HG02623 (cell line): ENCODE results near the gene CDK5.
"Not testable (repeated sequence)": the region's sequence is repeated elsewhere in the genome, so short reads cannot be mapped to it uniquely, and the experiment has no call there.

Source experiments
- ATAC-seq: cut with Tn5 transposase; IDR thresholded peaks from one replicate; pipeline ENCODE4 v1.9.1; 2021; ENCODE audit warnings: moderate library complexity; ENCODE audit not compliant: unreplicated experiment

Gene CDK5

DNA sequence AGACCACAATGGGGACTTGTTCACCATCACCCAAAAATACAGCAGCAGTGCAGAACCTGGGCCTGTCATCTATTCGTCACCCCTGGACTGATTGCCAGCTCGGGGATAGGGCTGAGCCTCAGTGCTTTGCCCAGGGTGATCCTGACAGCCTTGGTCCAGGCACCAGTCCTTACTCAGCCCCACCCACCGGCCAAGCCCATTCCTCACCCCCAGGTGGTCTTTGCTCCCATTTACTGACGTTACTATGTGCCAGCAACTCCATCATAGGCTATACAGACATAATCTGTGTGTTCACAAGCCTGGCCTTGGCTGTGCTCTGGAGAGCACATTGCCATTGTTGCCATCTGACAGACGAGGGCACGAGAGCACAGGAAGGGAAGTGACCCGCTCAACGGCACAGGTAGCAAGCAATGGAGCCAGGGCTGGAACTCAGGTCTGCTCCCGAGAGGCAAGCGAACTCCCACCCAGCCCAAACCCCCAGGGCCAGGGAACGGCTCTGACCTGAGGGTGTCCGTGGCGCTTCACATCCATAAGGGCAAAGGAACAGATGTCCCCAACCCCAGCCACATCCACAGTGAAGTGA is 40.2 kb downstream of the CDK5 start:
- ATAC-seq: no peak

DNA sequence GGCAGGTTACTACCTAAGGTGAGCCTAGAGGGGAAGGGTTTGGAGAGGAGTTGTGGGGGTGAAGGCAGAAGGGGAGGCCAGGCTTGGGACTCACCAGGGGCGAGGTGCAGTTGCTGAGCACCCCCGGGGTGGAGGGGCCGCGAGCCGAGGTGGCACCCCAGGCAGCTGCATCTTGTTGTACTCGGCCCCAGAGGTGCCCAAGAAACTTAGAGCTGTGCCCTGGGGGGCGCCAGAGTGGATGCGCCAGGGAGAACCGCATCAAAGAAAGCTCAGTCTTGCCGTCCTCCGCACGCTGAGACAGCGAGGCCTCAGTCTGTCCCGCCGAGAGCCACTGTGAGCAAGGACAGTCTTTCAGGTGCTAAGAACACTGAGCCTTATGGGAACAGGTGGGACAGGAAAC is 40.8 kb downstream of the CDK5 start:
- ATAC-seq: no peak

- no peak for ATAC-seq
These were observed 41.2 kb downstream of the CDK5 start for GRCh38 chr7:151016505-151016904.

DNA sequence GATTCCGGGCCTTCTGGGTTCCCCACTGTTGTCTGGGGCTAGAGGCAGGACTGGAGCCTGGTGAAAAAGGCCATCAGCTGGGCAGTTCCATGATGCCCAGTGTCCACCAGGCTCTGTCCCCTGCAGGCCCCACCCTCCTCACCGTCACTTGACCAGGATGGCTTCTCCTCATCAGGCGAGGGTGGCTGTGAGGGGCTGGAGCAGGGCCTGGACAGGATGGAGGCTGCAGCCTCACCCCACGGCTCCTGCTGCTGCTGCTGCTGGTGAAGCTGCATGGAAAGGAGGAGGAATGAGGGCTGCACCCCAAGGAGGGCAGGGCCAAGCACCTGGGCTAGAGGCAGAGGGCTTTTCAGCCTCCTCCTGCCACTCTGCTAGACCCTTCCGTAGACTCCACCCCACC is 41.7 kb downstream of the CDK5 start:
- no peak for ATAC-seq

DNA sequence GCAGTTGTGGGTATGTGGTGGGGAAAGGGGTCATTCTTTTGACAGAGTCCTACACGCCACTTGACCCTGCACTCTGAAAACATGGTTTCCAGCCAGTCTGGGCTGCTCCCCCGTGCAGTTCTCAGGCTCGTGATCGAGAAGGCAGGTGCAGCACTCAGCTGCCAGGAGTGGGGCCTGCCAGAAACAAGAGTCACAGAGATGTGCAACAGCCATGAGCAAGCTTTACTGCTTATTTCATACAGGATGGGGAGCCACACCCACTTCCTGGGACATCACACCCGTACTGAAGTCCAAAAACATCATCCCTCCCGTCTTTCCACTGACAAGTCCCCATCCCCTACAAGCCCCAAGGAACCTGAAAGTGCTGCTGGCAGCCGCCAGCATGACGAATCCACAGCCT is 42.7 kb downstream of the CDK5 start:
- ATAC-seq: no peak

- no peak for ATAC-seq
These were observed 43.8 kb downstream of the CDK5 start for GRCh38 chr7:151013733-151014497.

- no peak for ATAC-seq
These were observed 44.4 kb downstream of the CDK5 start for GRCh38 chr7:151013356-151013732.

GRCh38 chr7:151012911-151013347 is 44.8 kb downstream of the CDK5 start:
- no peak for ATAC-seq

GRCh38 chr7:151012031-151012692 is 45.5 kb downstream of the CDK5 start:
- no peak for ATAC-seq

GRCh38 chr7:151011616-151012015 is 46.1 kb downstream of the CDK5 start:
- not testable (repeated sequence) for ATAC-seq

DNA sequence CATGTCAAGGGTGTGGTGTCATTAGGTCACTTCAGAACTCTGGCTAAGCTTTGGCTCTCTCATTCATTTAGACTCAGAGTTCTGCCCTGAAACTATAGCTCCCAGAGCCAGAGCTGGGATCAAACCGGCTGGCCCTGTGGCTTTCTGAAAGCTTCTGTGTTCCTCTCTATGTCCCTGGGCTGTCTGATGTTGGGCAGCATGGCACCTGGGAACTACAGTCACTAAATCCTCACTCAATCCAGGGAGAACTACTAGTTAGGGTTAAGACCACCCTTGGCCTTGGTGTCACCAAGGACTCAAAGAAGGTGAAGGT is 46.6 kb downstream of the CDK5 start:
- no peak for ATAC-seq

GRCh38 chr7:151010307-151011096 is 47.2 kb downstream of the CDK5 start:
- no peak for ATAC-seq

DNA sequence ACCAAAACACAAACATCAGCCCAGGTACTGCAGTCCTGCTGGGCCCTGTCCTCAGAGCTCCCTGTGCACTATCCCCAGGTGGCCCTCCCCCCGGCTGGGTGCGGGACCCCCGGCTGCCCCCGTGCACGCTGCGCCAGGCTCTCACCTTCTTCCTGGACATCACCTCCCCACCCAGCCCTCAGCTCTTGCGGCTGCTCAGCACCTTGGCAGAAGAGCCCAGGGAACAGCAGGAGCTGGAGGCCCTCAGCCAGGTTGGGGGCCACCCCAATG is 47.7 kb downstream of the CDK5 start:
- no peak for ATAC-seq

GRCh38 chr7:151009327-151010036 is 48.2 kb downstream of the CDK5 start:
- ATAC-seq: no peak

DNA sequence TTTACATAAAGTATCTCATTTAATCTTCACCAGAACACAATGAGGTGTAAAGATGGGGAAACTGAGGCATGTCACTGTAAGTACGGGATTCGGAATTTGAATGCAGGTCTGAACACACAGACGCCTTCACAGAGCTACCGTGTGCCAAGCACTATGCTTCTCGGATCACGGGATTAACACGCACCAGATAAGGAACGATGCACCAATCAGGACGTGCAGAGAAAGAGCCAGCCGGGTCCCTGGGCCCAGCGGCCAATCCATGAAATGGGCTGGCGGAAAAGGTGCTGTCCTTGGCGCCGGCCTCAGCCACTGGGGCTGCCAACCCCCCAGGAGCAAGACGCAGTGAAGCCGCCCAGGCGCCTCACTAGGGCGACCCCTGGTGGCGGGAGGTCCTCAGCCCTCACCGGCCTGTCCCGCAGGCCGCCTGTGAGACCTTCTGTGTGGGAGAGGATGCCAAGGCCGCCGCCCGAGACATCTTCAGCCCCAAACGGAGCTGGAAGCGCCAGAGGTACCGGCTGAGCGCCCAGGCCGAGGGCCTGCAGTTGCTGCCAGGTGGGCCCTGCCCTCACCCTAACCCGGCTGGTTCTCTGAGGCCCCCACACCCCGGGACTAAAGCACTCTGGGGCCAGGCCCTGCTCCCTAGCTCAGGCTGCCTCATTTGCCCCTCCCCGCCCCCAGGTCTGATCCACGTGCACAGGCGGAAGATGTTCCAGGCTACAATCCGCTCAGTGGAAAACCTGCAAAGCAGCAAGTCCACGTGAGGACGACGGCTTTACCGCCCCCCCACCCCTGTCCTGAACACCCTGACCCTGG is 49.0 kb downstream of the CDK5 start:
- ATAC-seq: peak; percentile 72

DNA sequence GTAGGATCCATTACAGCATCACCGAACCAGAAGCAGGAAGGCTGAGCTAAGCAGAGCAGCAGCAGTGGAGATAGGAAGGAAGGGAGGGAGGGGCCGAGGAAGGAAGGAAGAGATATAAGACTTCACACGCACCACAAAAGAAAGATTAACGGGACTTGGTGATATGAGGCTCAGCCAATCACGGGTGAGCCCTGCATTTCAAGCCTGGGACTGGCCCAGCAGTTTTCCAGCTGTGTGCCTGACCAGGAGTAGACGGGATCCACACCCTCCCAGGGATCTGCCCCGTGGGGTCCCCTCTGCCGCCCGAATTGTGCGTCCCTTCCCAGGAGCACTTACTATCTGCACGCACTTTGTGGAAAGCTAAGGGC is 49.6 kb downstream of the CDK5 start:
- ATAC-seq: no peak

GRCh38 chr7:151007469-151007898 is 50.2 kb downstream of the CDK5 start:
- no peak for ATAC-seq

- no peak for ATAC-seq
These were observed 51.0 kb downstream of the CDK5 start for GRCh38 chr7:151006590-151007300.

DNA sequence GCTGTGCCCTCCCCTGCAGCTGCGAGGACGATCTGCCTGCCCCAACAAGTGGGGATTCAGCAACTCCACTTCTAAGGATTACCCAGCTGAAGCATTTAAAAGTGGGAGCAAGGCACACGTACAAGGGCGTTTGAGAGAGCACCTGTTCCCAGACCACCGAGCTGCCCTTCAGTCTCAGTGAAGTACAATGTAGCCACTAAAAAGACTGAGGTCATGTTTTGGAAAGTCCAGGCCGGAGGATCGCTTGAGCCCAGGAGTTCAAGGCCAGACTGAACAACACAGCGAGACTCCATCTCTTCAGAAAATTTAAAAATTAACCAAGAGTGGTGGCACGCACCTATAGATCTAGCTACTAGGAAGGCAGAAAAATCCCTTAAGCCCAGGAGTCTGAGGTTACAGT is 52.1 kb downstream of the CDK5 start:
- ATAC-seq: no peak
